NB4 (cell line): Measurements from ENCODE around the gene KYNU.
A peak's percentile ranks its signal among the peaks of the same experiment; 100 is the strongest.

ENCODE experiments used
- DNase-seq: peaks from one replicate; pipeline ENCODE4 v3.0.0; 2010; ENCODE audit warnings: low read depth
- H3K4me3 ChIP-seq: one replicate; pipeline ENCODE4 v1.5.1; 2011; ENCODE audit warnings: mild to moderate bottlenecking, low read depth, low read length, moderate library complexity
- MYC ChIP-seq: IDR thresholded peaks from 2 replicates; pipeline ENCODE4 v1.6.1; 2011; ENCODE audit warnings: low read depth, low read length
- POLR2A ChIP-seq: IDR thresholded peaks from 2 replicates; pipeline ENCODE4 v1.6.1; 2011; ENCODE audit warnings: mild to moderate bottlenecking; ENCODE audit not compliant: insufficient read length; ENCODE audit errors: extremely low read depth
- TF ChIP-seq, protein P1 (sequence below): IDR thresholded peaks from one replicate; pipeline ENCODE4 v1.5.1; 2012; ENCODE audit warnings: low read depth, low read length
- TF ChIP-seq, protein P2 (sequence below): IDR thresholded peaks from 2 replicates; pipeline ENCODE4 v1.6.1; 2011; ENCODE audit warnings: low read depth, low read length

The KYNU gene

DNA sequence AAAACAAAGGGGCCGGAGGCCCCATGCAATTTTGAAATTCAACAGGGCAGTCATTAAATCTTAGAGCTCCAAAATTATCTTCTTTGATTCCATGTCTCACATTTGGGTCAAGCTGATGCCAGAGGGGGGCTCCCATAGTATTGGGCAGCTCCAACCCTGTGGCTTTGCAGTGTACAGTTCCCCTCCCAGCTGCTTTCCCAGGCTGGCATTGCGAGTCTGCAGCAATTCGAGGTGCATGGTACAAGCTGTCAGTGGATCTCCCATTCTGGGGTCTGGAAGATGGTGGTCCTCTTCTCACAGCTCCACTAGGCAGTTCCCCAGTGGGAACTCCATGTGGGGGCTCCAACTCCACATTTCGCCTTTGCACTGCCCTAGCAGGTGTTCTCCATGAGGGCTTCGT lies 179.1 kb downstream of the KYNU start:
- no peak for DNase-seq
- TF ChIP-seq, protein P1, sequence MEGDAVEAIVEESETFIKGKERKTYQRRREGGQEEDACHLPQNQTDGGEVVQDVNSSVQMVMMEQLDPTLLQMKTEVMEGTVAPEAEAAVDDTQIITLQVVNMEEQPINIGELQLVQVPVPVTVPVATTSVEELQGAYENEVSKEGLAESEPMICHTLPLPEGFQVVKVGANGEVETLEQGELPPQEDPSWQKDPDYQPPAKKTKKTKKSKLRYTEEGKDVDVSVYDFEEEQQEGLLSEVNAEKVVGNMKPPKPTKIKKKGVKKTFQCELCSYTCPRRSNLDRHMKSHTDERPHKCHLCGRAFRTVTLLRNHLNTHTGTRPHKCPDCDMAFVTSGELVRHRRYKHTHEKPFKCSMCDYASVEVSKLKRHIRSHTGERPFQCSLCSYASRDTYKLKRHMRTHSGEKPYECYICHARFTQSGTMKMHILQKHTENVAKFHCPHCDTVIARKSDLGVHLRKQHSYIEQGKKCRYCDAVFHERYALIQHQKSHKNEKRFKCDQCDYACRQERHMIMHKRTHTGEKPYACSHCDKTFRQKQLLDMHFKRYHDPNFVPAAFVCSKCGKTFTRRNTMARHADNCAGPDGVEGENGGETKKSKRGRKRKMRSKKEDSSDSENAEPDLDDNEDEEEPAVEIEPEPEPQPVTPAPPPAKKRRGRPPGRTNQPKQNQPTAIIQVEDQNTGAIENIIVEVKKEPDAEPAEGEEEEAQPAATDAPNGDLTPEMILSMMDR, result no peak
- TF ChIP-seq POLR2A (no peak), MYC (no peak)
- TF ChIP-seq, protein P2, sequence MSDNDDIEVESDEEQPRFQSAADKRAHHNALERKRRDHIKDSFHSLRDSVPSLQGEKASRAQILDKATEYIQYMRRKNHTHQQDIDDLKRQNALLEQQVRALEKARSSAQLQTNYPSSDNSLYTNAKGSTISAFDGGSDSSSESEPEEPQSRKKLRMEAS, result no peak
- no peak overlapping the region for H3K4me3 ChIP-seq

DNA sequence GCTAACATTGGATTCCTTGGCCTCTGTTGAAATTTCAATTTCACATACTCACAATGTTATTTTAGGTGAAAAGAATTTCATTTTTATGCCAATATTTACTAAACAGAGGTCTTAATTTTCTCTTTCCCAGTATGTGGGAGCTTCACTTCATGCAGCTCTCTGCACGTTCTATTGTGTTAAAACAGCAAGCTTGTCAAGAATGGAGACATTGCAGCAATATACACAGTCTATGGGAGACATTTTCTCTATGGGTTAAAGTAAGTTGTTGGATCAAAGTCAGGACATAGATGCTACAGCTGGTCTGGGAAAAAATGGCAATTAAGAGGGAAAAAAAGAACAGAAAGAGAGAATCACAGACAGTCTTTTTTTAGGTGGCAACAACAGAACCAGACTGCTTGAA lies 181.4 kb downstream of the KYNU start:
- no peak for DNase-seq
- TF ChIP-seq, protein P1, result no peak
- TF ChIP-seq POLR2A (no peak), MYC (no peak)
- TF ChIP-seq, protein P2, result no peak
- no peak overlapping the region for H3K4me3 ChIP-seq

DNA sequence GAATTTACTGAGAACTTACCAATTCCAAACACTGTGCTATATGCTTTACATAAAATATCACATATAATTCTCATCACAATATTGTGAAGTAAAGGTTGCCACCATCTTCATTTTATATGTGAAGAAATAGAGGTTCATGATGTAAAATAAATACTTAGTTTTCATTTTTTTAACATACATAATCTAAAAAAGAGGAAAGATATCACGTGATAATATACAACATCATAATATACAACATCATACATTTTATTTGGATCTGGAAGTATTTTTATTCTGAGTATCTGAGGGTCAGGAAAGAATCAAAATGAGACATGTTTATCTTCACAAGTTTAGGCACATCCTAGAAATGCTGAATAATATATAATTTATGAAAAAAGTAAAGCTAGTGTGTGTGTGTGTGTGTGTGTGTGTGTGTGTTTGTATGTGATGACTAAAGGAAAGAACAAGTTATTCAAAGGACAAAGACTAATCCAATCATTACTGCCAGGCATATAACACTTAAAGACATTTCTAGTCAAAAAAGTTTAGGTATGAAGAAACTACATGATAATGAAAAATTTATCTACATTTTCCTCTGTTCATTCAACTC lies 186.2 kb downstream of the KYNU start:
- H3K4me3 ChIP-seq, result no peak overlapping the region
- TF ChIP-seq, protein P2, result no peak
- no peak for TF ChIP-seq MYC
- TF ChIP-seq, protein P1, result no peak
- TF ChIP-seq POLR2A, result no peak
- DNase-seq, result no peak

DNA sequence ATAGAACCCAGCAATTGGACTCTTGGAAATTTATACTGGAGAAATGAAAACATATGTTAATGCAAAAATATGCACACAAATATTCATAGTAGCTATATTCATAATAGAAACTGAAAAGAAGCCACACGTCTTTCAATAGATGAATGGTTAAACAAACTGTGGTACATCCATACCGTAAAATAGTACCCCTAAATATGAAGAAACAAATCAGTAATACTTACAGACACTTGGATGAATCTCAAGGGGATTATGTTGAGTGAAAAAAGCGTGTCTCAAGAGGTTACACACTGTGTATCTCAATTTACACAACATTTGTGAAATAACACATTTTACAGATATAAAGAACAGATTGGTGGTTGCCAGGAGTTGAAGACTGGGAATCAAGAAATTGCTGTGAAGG lies 190.6 kb downstream of the KYNU start:
- DNase-seq, result no peak
- H3K4me3 ChIP-seq, result no peak overlapping the region
- TF ChIP-seq, protein P2, result no peak
- TF ChIP-seq, protein P1, result no peak
- no peak for TF ChIP-seq POLR2A
- no peak for TF ChIP-seq MYC

DNA sequence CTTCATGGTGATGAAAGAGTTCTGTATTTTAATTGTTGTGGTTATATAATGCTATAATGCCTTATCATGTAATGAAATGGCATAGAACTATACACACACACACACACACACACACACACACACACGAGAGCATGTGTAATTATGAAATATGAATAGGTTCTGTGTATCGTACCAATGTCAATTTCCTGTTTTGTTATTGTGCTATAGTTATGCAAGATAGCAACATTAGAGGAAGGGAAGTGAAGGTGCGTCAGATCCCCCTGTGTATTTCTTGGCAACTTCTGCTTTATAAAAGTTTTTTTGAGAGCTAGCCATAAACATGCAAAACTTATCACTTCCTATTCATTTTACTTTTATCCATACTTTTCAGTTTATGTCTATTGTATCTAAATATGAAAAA lies 191.0 kb downstream of the KYNU start:
- peak; percentile 80 for DNase-seq
- TF ChIP-seq POLR2A (no peak), MYC (no peak)
- TF ChIP-seq, protein P1, result no peak
- TF ChIP-seq, protein P2, result no peak
- no peak overlapping the region for H3K4me3 ChIP-seq
